HG02884 (cell line): ENCODE data around the gene GJB5.
"Not testable (repeated sequence)": the region's sequence is repeated elsewhere in the genome, so short reads cannot be mapped to it uniquely, and the experiment has no call there.

ENCODE experiments used
- ATAC-seq: cut with Tn5 transposase; IDR thresholded peaks from one replicate; pipeline ENCODE4 v1.9.1; 2021; ENCODE audit warnings: mild to moderate bottlenecking, moderate library complexity; ENCODE audit not compliant: unreplicated experiment

GJB5 gene

GRCh38 chr1:34754964-34755637 lies at the start of gene GJB5:
Gene GJB5, plus strand, starts transcription at chr1:34755047. Its CDS starts 2,284 bp downstream, at chr1:34757331.
- no peak for ATAC-seq

- ATAC-seq: no peak
Observed at GRCh38 chr1:34705077-34705476, 49.8 kb upstream of the GJB5 start.

GRCh38 chr1:34708106-34708505 lies 46.7 kb upstream of the GJB5 start:
- ATAC-seq: no peak

- no peak for ATAC-seq
Observed at GRCh38 chr1:34709547-34709946, 45.3 kb upstream of the GJB5 start.

- ATAC-seq: no peak
Observed at GRCh38 chr1:34710812-34711211, 44.0 kb upstream of the GJB5 start.

GRCh38 chr1:34711485-34711884 lies 43.4 kb upstream of the GJB5 start:
- ATAC-seq: no peak

GRCh38 chr1:34712007-34712688 lies 42.7 kb upstream of the GJB5 start:
- ATAC-seq: no peak

- ATAC-seq: no peak
Observed at GRCh38 chr1:34713443-34713842, 41.4 kb upstream of the GJB5 start.

- no peak for ATAC-seq
Observed at GRCh38 chr1:34714386-34714785, 40.5 kb upstream of the GJB5 start.

- no peak for ATAC-seq
Observed at GRCh38 chr1:34715139-34715538, 39.7 kb upstream of the GJB5 start.

GRCh38 chr1:34721241-34721640 lies 33.6 kb upstream of the GJB5 start:
- no peak for ATAC-seq

GRCh38 chr1:34721646-34722355 lies 33.0 kb upstream of the GJB5 start:
- ATAC-seq: no peak

GRCh38 chr1:34726861-34727260 lies 28.0 kb upstream of the GJB5 start:
- no peak for ATAC-seq

GRCh38 chr1:34730485-34730884 lies 24.4 kb upstream of the GJB5 start:
- no peak for ATAC-seq

- not testable (repeated sequence) for ATAC-seq
Observed at GRCh38 chr1:34732831-34733230, 22.0 kb upstream of the GJB5 start.

GRCh38 chr1:34736692-34737091 lies 18.2 kb upstream of the GJB5 start:
- ATAC-seq: no peak

- ATAC-seq: not testable (repeated sequence)
Observed at GRCh38 chr1:34737236-34737635, 17.6 kb upstream of the GJB5 start.

- ATAC-seq: no peak
Observed at GRCh38 chr1:34739613-34740012, 15.2 kb upstream of the GJB5 start.

- ATAC-seq: no peak
Observed at GRCh38 chr1:34740161-34740868, 14.5 kb upstream of the GJB5 start.

- ATAC-seq: no peak
Observed at GRCh38 chr1:34742667-34743270, 12.1 kb upstream of the GJB5 start.

GRCh38 chr1:34743775-34744174 lies 11.1 kb upstream of the GJB5 start:
- no peak for ATAC-seq
